Neutrophil (primary cell): ENCODE measurements around the gene THEMIS2.
"Not testable (repeated sequence)": the region's sequence is repeated elsewhere in the genome, so short reads cannot be mapped to it uniquely, and the experiment has no call there.

ENCODE experiments used
- H3K27ac ChIP-seq: fragments of 200-600 bp; sonication (generic); 2 replicates; pipeline ENCODE4 v1.5.1; 2016; ENCODE audit warnings: mild to moderate bottlenecking, moderate library complexity
- H3K27me3 ChIP-seq: fragments of 200-600 bp; sonication (generic); 2 replicates; pipeline ENCODE4 v1.6.0; 2016; ENCODE audit warnings: mild to moderate bottlenecking
- H3K36me3 ChIP-seq: fragments of 200-600 bp; sonication (generic); 2 replicates; pipeline ENCODE4 v1.5.1; 2017
- H3K4me1 ChIP-seq, 2 experiments: fragments of 200-600 bp in 1 of 2; sonication (generic) in 1 of 2; 1 replicate in 1 of 2; 2 replicates in 1 of 2; pipeline versions ENCODE4 v1.5.1 to v1.6.1; 2013 to 2016; ENCODE audit warnings: low read depth in 1 of 2, low read length in 1 of 2, mild to moderate bottlenecking in 1 of 2, moderate library complexity in 1 of 2; ENCODE audit not compliant: control insufficient read depth in 1 of 2, insufficient read depth in 1 of 2
- H3K4me3 ChIP-seq, 2 experiments: fragments of 200-600 bp in 1 of 2; sonication (generic) in 1 of 2; 1 replicate in 1 of 2; 2 replicates in 1 of 2; pipeline ENCODE4 v1.5.1; 2013 to 2016; ENCODE audit warnings: low read depth in 1 of 2, low read length in 1 of 2, mild to moderate bottlenecking in 1 of 2, moderate library complexity in 1 of 2
- H3K9me3 ChIP-seq: fragments of 200-600 bp; sonication (generic); 2 replicates; pipeline ENCODE4 v1.5.1; 2016
- TF ChIP-seq, protein P1 (sequence below): fragments of 200-600 bp; sonication (generic); IDR thresholded peaks from 2 replicates; pipeline ENCODE4 v1.5.1; 2016; ENCODE audit warnings: antibody characterized with exemption

THEMIS2 gene

DNA sequence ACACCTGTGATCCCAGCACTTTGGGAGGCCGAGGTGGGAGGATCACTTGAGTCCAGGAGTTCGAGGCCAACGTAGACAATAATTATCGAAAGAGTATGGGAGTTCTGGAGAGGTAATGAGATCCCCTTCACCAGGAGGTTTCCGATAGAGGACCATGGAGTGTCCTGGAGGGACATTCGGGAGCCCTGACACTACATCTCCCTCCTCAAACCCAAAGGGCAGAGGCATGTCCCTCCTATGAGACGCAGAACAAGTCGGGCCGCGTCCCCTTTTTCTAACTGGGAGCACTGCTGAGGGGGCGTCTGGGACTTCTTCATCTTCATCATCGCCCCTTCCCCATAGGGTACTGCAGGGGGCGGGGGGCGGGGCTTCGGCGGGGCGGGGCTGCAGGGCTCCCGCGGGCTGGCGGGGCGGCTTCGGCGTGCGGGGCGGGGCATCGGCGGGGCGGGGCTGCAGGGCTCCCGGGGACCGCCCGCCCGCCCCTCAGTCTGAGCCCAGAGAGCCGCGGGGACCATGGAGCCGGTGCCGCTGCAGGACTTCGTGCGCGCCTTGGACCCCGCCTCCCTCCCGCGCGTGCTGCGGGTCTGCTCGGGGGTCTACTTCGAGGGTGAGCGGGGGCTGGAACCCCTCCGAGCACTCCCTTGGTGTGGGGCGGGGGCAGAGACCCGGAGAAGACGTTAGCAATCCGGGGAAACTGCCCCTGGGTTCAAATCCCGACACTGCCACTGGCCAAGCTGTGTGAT lies at the start of gene THEMIS2:
THEMIS2 (plus strand) TSS at position 486 of the 743 bp plus-strand sequence; CDS start at position 514, 28 bp downstream.
- Histone ChIP-seq H3K27me3 (no peaks in the 10 kb centered on the region), H3K4me1 (peaks cover 71 to 90% of the 10 kb centered on the region in 2 experiments), H3K27ac (peak within 1 kb of the TSS; percentile 97), H3K36me3 (peaks cover 29% of the 10 kb centered on the region), H3K4me3 (peak within 1 kb of the TSS; percentile 88 to 99), H3K9me3 (no peaks in the 10 kb centered on the region)
- TF ChIP-seq, protein P1, sequence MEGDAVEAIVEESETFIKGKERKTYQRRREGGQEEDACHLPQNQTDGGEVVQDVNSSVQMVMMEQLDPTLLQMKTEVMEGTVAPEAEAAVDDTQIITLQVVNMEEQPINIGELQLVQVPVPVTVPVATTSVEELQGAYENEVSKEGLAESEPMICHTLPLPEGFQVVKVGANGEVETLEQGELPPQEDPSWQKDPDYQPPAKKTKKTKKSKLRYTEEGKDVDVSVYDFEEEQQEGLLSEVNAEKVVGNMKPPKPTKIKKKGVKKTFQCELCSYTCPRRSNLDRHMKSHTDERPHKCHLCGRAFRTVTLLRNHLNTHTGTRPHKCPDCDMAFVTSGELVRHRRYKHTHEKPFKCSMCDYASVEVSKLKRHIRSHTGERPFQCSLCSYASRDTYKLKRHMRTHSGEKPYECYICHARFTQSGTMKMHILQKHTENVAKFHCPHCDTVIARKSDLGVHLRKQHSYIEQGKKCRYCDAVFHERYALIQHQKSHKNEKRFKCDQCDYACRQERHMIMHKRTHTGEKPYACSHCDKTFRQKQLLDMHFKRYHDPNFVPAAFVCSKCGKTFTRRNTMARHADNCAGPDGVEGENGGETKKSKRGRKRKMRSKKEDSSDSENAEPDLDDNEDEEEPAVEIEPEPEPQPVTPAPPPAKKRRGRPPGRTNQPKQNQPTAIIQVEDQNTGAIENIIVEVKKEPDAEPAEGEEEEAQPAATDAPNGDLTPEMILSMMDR = no peak

DNA sequence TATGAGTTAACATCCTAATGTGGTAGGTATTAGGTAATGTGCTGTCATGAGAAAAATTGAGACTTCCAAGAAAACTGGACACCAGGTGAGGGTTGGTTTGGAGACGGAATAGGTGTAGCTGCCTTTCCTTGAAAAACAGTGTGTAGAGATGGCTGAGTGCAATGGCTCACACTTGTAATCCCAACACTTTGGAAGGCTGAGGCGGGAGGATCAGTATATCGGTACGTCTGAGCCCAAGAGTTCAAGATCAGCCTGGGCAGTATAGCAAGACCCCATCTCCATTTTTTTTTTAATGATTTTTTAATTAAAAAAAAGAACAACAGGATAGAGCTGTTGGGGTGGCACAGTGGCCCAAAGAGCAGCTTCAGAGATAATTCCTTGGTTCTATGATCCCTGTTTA lies 48.6 kb upstream of the THEMIS2 start:
- Histone ChIP-seq H3K9me3 (no peaks in the 10 kb centered on the region), H3K27ac (no peak overlapping the region), H3K4me3 (no peak overlapping the region), H3K27me3 (no peaks in the 10 kb centered on the region), H3K4me1 (no peaks in the 10 kb centered on the region), H3K36me3 (peaks cover 35% of the 10 kb centered on the region)
- TF ChIP-seq, protein P1 = no peak

DNA sequence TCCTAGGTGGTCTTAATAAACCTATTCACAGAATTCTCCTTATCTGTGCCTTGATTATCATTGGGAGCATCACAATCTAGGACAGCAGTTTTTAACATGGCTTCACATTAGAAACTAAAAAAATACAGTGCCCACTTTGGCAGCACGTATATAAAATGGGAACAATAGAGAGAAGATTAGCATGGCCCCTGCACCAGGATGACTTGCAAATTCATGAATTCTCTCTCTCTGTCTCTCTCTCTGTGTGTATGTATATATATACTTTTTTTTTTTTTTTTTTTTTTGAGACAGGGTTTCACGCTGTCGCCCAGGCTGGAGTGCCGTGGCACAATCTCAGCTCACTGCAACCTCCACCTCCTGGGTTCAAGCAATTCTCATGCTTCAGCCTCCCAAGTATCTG lies 47.9 kb upstream of the THEMIS2 start:
- H3K27ac ChIP-seq = no peak overlapping the region
- H3K9me3 ChIP-seq = no peaks in the 10 kb centered on the region
- H3K27me3 ChIP-seq = no peaks in the 10 kb centered on the region
- peaks cover 29% of the 10 kb centered on the region for H3K36me3 ChIP-seq
- no peak overlapping the region for H3K4me3 ChIP-seq
- TF ChIP-seq, protein P1 = no peak
- H3K4me1 ChIP-seq = no peaks in the 10 kb centered on the region

DNA sequence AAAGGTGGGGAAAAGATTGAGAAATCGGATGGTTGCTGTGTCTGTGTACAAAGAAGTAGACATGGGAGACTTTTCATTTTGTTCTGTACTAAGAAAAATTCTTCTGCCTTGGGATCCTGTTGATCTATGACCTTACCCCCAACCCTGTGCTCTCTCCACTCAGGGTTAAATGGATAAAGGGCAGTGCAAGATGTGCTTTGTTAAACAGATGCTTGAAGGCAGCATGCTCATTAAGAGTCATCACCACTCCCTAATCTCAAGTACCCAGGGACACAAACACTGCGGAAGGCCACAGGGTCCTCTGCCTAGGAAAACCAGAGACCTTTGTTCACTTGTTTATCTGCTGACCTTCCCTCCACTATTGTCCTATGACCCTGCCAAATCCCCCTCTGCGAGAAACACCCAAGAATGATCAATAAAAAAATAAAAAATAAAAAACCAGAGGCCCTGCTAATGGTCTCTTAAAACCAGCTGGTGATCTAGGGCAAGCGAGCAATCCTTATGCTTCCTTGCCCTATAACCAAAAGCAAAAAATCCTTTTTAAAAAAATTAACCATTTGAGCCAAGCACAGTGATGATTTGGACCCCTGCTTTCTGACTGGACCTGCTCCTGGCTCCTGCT lies 42.9 kb upstream of the THEMIS2 start:
- Histone ChIP-seq H3K36me3 (peaks cover 10% of the 10 kb centered on the region), H3K4me1 (peaks cover 7 to 19% of the 10 kb centered on the region in 2 experiments), H3K4me3 (peak overlapping the region in 1 of 2 experiments; percentile 91)
- not testable (repeated sequence) for H3K27me3 ChIP-seq, H3K9me3 ChIP-seq, H3K27ac ChIP-seq

DNA sequence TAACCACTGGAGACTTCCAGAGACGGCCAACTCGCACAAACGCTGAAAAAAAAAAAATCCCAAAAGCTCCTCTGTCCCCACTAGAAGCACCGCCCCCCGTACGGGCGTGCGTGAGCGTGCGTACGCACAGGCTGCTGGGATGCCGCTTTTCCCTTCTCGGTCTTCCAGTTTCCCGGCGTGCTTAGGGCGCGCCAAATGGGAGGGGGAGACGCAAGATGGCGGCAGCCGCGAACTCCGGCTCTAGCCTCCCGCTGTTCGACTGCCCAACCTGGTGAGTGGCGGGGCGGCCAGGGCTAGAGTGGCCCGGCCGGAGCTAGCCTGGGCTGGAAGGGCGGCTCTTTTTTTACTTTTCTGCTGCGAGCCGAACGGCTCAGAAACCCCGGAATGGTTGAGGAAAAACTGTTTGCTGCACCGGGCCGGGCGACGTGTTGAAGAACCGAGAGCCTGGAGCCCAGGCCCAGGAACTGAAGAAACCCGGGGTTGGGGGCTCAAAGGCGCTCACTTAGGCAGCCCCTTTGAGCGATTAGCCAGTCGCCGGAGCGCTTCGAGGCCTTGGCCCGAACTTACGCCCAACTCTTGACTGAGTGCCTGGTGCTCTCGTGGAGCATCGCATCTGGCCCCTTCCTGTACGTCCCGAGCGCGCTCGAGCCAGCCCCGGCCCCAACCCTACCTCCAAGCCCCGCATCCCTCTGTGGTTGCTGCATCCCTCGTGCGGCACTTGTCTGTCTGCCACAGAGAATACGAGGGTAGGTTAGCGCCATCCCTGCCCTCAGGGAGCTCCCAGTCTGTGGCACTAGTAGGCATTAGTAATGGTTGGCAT lies 41.5 kb upstream of the THEMIS2 start, which contains the start of gene PPP1R8:
PPP1R8 (plus strand) TSS at position 162 of the 820 bp plus-strand sequence; CDS start at position 216, 54 bp downstream.
- Histone ChIP-seq H3K36me3 (peaks cover 13% of the 10 kb centered on the region), H3K27ac (peak within 1 kb of the TSS; percentile 78), H3K4me3 (peak within 1 kb of the TSS; percentile 78 to 91), H3K27me3 (no peaks in the 10 kb centered on the region), H3K4me1 (peaks cover 7 to 19% of the 10 kb centered on the region in 2 experiments), H3K9me3 (no peaks in the 10 kb centered on the region)
- TF ChIP-seq, protein P1 = no peak
